PC-9 (cell line): Measurements from ENCODE around the gene C17orf113. TPM values are rescaled to one million over a fixed set of nuclear protein-coding genes. Genes with fewer than 3 reads are reported as not detected.

Experiments used
- BruUV-seq: library from RNA; stranded (reverse); fragments of 400-500 nt; replicated peaks from 2 replicates; lab custom pipeline; 2021; lab: Mats Ljungman, UMichigan
- CTCF ChIA-PET: fragments of 300-600 bp; sonication (Branson Sonifier 250); formaldehyde crosslinking; loops from one replicate; lab custom pipeline; 2022; ENCODE audit warnings: antibody characterized with exemption; lab: Charles Lee
- POLR2A ChIA-PET: fragments of 300-600 bp; sonication (Branson Sonifier 250); formaldehyde crosslinking; loops from one replicate; lab custom pipeline; 2022; ENCODE audit warnings: antibody characterized with exemption; ENCODE audit not compliant: unreplicated experiment; lab: Charles Lee
- DNase-seq, 2 experiments: peaks; one replicate each; pipeline versions ENCODE4 v3.0.0 to v3.0.0-alpha.2; 2015 to 2022; ENCODE audit warnings: mixed read lengths in 1 of 2
- H2AFZ ChIP-seq: fragments of 200-600 bp; sonication (generic); 2 replicates; pipeline ENCODE4 v1.8.1; 2017; ENCODE audit warnings: antibody characterized with exemption
- H3F3A ChIP-seq: fragments of 200-600 bp; sonication (generic); 2 replicates; pipeline ENCODE4 v1.8.1; 2017; ENCODE audit warnings: antibody characterized with exemption, mild to moderate bottlenecking, low read depth; ENCODE audit not compliant: insufficient read depth
- H3K27ac ChIP-seq: fragments of 200-600 bp; sonication (generic); 2 replicates; pipeline ENCODE4 v1.6.1; 2016; ENCODE audit warnings: mixed run types
- H3K27me3 ChIP-seq: fragments of 200-600 bp; sonication (generic); 2 replicates; pipeline ENCODE4 v1.6.1; 2016; ENCODE audit warnings: low read depth, mixed run types; ENCODE audit not compliant: insufficient read depth
- H3K36me3 ChIP-seq: fragments of 200-600 bp; sonication (generic); 2 replicates; pipeline ENCODE4 v1.6.1; 2016; ENCODE audit warnings: low read depth, mixed run types
- H3K4me1 ChIP-seq: fragments of 200-600 bp; sonication (generic); replicated peaks from 2 replicates; pipeline ENCODE4 v1.6.1; 2016; ENCODE audit warnings: mixed run types; ENCODE audit not compliant: insufficient read depth
- H3K4me2 ChIP-seq: fragments of 200-600 bp; sonication (generic); 2 replicates; pipeline ENCODE4 v1.6.1; 2017; ENCODE audit warnings: mixed run types
- H3K4me3 ChIP-seq: fragments of 200-600 bp; sonication (generic); 2 replicates; pipeline ENCODE4 v1.6.1; 2016; ENCODE audit warnings: mixed run types
- H3K79me2 ChIP-seq: fragments of 200-600 bp; sonication (generic); 2 replicates; pipeline ENCODE4 v1.6.1; 2017; ENCODE audit warnings: low read depth, mixed run types
- H3K9me2 ChIP-seq: fragments of 200-600 bp; sonication (generic); 2 replicates; pipeline ENCODE4 v1.8.1; 2017; ENCODE audit warnings: mild to moderate bottlenecking; ENCODE audit not compliant: insufficient read depth
- H3K9me3 ChIP-seq: fragments of 200-600 bp; sonication (generic); 2 replicates; pipeline ENCODE4 v1.8.1; 2016; ENCODE audit warnings: low read depth; ENCODE audit not compliant: insufficient read depth
- H4K20me1 ChIP-seq: fragments of 200-600 bp; sonication (generic); 2 replicates; pipeline ENCODE4 v1.8.1; 2017; ENCODE audit not compliant: insufficient read depth
- CTCF ChIP-seq: fragments of 200-600 bp; sonication (generic); conservative IDR thresholded peaks from 2 replicates; pipeline ENCODE4 v1.6.1; 2017; ENCODE audit warnings: mixed run types, antibody characterized with exemption, mild to moderate bottlenecking, moderate library complexity
- EZH2 ChIP-seq: fragments of 200-600 bp; sonication (generic); IDR thresholded peaks from 2 replicates; pipeline ENCODE4 v1.8.0; 2017; ENCODE audit warnings: antibody characterized with exemption, low read depth
- intact Hi-C: fragments of 100-400 bp; cut with micrococcal nuclease; formaldehyde crosslinking; loops from one replicate; pipeline ENCODE4 v1.10.0; 2022; ENCODE audit not compliant: unreplicated experiment
- total RNA-seq: library from RNA; stranded (reverse); gene quantifications from 2 replicates; pipeline ENCODE4 v1.2.3, GENCODE V29; 2021

Gene C17orf113
- total RNA-seq, 1 experiment from 2014 or later = 3.4 TPM

DNA sequence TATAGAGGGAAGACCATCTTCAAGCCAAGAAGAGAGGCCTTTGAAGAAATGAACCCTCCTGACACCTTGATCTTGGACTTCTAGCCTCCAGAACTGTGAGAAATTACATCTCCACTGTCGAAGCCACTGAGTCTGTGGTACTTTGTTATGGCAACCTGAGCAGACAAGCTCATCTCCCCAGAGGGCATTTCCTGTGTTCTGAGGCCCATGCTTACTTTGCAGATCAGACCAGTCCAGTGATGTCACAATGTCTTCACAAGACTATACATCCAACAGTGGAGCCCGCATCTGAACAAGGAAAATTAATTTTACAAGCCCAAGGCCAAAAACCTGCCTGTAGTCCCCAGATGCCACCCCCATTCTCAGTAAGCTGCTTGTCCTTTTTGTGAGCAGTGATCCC lies 14.8 kb upstream of the C17orf113 start:
- Histone ChIP-seq H3K79me2 (no peaks in the 10 kb centered on the region), H4K20me1 (no peaks in the 10 kb centered on the region), H3K27ac (no peak overlapping the region), H3K9me3 (no peaks in the 10 kb centered on the region), H3K36me3 (no peaks in the 10 kb centered on the region), H3K4me2 (no peak overlapping the region), H3K4me1 (no peaks in the 10 kb centered on the region), H3F3A (no peaks in the 10 kb centered on the region), H3K27me3 (no peaks in the 10 kb centered on the region), H2AFZ (no peak overlapping the region), H3K9me2 (no peaks in the 10 kb centered on the region), H3K4me3 (no peak overlapping the region)
- no TSS peak for BruUV-seq
- POLR2A ChIA-PET = no interaction called here
- intact Hi-C loops = no loop called here
- no peak for DNase-seq
- TF ChIP-seq EZH2 (no peak), CTCF (no peak)
- CTCF ChIA-PET = interaction anchor here (0.6 kb wide), 1 partner anchor 19 kb away, joined by 4 read pairs; no protein-coding TSS in a partner anchor

DNA sequence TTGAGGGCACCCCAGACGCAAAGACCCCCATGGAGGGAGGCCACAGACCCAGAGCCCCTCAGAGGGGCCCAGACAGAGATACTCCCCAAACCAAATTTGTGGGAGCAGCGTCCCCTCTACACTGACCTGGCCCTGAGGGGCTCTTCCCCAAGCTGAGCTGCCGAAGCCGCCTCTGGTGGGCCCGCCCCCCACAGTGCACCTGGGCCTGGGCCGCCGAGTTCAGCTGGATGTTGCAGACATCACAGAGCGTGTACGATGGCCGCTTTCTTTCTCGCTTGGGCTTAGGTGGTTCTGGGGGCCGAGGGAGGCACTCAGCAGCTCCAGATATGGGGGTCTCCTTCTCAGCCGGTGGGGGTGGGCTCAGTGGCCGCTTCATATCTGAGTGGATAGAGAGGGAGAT lies 12.3 kb upstream of the C17orf113 start:
- Histone ChIP-seq H3K9me3 (no peaks in the 10 kb centered on the region), H3K27me3 (no peaks in the 10 kb centered on the region), H3K4me3 (no peak overlapping the region), H3K4me1 (no peaks in the 10 kb centered on the region), H4K20me1 (no peaks in the 10 kb centered on the region), H3K4me2 (no peak overlapping the region), H3K79me2 (no peaks in the 10 kb centered on the region), H3F3A (no peaks in the 10 kb centered on the region), H3K27ac (no peak overlapping the region), H3K36me3 (no peaks in the 10 kb centered on the region), H2AFZ (no peak overlapping the region), H3K9me2 (no peaks in the 10 kb centered on the region)
- POLR2A ChIA-PET = no interaction called here
- CTCF ChIA-PET = no interaction called here
- intact Hi-C loops = no loop called here
- TF ChIP-seq CTCF (no peak), EZH2 (no peak)
- no TSS peak for BruUV-seq
- no peak for DNase-seq

- no peak overlapping the region for H3K4me3 ChIP-seq
- no peak for DNase-seq
- no peak overlapping the region for H3K4me2 ChIP-seq
- no peaks in the 10 kb centered on the region for H3K27me3 ChIP-seq
- H4K20me1 ChIP-seq = no peaks in the 10 kb centered on the region
- CTCF ChIA-PET = no interaction called here
- H3K27ac ChIP-seq = no peak overlapping the region
- no peaks in the 10 kb centered on the region for H3K9me2 ChIP-seq
- H3K79me2 ChIP-seq = no peaks in the 10 kb centered on the region
- no peaks in the 10 kb centered on the region for H3K4me1 ChIP-seq
- H3K9me3 ChIP-seq = no peaks in the 10 kb centered on the region
- no peak for TF ChIP-seq CTCF
- no peak for TF ChIP-seq EZH2
- intact Hi-C loops = no loop called here
- POLR2A ChIA-PET = no interaction called here
- BruUV-seq = no TSS peak
- no peaks in the 10 kb centered on the region for H3K36me3 ChIP-seq
- H3F3A ChIP-seq = no peaks in the 10 kb centered on the region
- no peak overlapping the region for H2AFZ ChIP-seq
Observed at GRCh38 chr17:42061646-42062487, 11.5 kb upstream of the C17orf113 start.
